ENCODE measurements around the gene TMCO4.
"Not testable (repeated sequence)": the region's sequence is repeated elsewhere in the genome, so short reads cannot be mapped to it uniquely, and the experiment has no call there.

The TMCO4 gene

GRCh38 chr1:19799230-19800075, at the start of gene TMCO4:
Gene TMCO4, minus strand, starts transcription at chr1:19799916. Its CDS starts 19,158 bp downstream, at chr1:19780758.
- DNase-seq (ENCODE audit: low spot score), result peak; percentile 87

- DNase-seq (ENCODE audit: low spot score), result not testable (repeated sequence)
Measured at GRCh38 chr1:19849307-19849706, 49.6 kb upstream of the TMCO4 start.

GRCh38 chr1:19847334-19847733, 47.6 kb upstream of the TMCO4 start:
- DNase-seq (ENCODE audit: low spot score), result not testable (repeated sequence)

- no peak for DNase-seq (ENCODE audit: low spot score)
Measured at GRCh38 chr1:19846338-19846737, 46.6 kb upstream of the TMCO4 start.

- no peak for DNase-seq (ENCODE audit: low spot score)
Measured at GRCh38 chr1:19845555-19845954, 45.8 kb upstream of the TMCO4 start.

GRCh38 chr1:19844731-19845495, 45.2 kb upstream of the TMCO4 start:
- DNase-seq (ENCODE audit: low spot score), result no peak

- DNase-seq (ENCODE audit: low spot score), result no peak
Measured at GRCh38 chr1:19840228-19840627, 40.5 kb upstream of the TMCO4 start.

GRCh38 chr1:19837866-19838265, 38.1 kb upstream of the TMCO4 start:
- no peak for DNase-seq (ENCODE audit: low spot score)

- DNase-seq (ENCODE audit: low spot score), result peak; percentile 61
Measured at GRCh38 chr1:19835578-19835977, 35.9 kb upstream of the TMCO4 start.

- no peak for DNase-seq (ENCODE audit: low spot score)
Measured at GRCh38 chr1:19831441-19831840, 31.7 kb upstream of the TMCO4 start.

- no peak for DNase-seq (ENCODE audit: low spot score)
Measured at GRCh38 chr1:19828546-19828945, 28.8 kb upstream of the TMCO4 start.

- no peak for DNase-seq (ENCODE audit: low spot score)
Measured at GRCh38 chr1:19825298-19825697, 25.6 kb upstream of the TMCO4 start.

- DNase-seq (ENCODE audit: low spot score), result no peak
Measured at GRCh38 chr1:19824541-19824940, 24.8 kb upstream of the TMCO4 start.

- DNase-seq (ENCODE audit: low spot score), result no peak
Measured at GRCh38 chr1:19824036-19824435, 24.3 kb upstream of the TMCO4 start.

GRCh38 chr1:19819701-19820100, 20.0 kb upstream of the TMCO4 start:
- DNase-seq (ENCODE audit: low spot score), result no peak

GRCh38 chr1:19818324-19818723, 18.6 kb upstream of the TMCO4 start:
- no peak for DNase-seq (ENCODE audit: low spot score)

- DNase-seq (ENCODE audit: low spot score), result no peak
Measured at GRCh38 chr1:19817160-19817559, 17.4 kb upstream of the TMCO4 start.

- not testable (repeated sequence) for DNase-seq (ENCODE audit: low spot score)
Measured at GRCh38 chr1:19816737-19817086, 17.0 kb upstream of the TMCO4 start.

GRCh38 chr1:19815801-19816736, 16.4 kb upstream of the TMCO4 start:
- DNase-seq (ENCODE audit: low spot score), result no peak

- DNase-seq (ENCODE audit: low spot score), result no peak
Measured at GRCh38 chr1:19814681-19815503, 15.2 kb upstream of the TMCO4 start, which contains the start of gene RNF186. Gene RNF186, minus strand, starts transcription at chr1:19815283. Its CDS starts 182 bp downstream, at chr1:19815101.

GRCh38 chr1:19814244-19814661, 14.5 kb upstream of the TMCO4 start:
- DNase-seq (ENCODE audit: low spot score), result no peak
